ENCODE results near the gene CROCC. TPM values are rescaled to one million over a fixed set of nuclear protein-coding genes. Genes with fewer than 3 reads are reported as not detected.

Gene CROCC
- polyA plus RNA-seq, 1 of the 3 experiments (the other 2 are of a cell fraction): 39.1 TPM

- H3K9ac ChIP-seq: no peak overlapping the region
- no peaks in the 10 kb centered on the region for H3K79me2 ChIP-seq (ENCODE audit: insufficient read depth)
- H3K4me2 ChIP-seq: no peak overlapping the region
- H3K9me3 ChIP-seq: no peaks in the 10 kb centered on the region
- no peak overlapping the region for H3K4me3 ChIP-seq (ENCODE audit: low read depth in 2 of 2, low read length in 1 of 2)
- no peaks in the 10 kb centered on the region for H3F3A ChIP-seq (replicated peaks; ENCODE audit: insufficient read depth)
- no peaks in the 10 kb centered on the region for H3K36me3 ChIP-seq (replicated peaks in 1 of 2; ENCODE audit: control insufficient read depth in 1 of 2, insufficient read depth in 2 of 2, low read length in 1 of 2)
- ChIA-PET CTCF (interaction anchor here (0.7 to 2.5 kb wide), 6 partner anchors 15 to 556 kb away, joined by 3 to 5 read pairs (median 4); no protein-coding TSS in a partner anchor), POLR2A (interaction anchor here (1.4 kb wide), 1 partner anchor 20 kb away, joined by 6 read pairs; no protein-coding TSS in a partner anchor)
- H3K9me2 ChIP-seq: no peaks in the 10 kb centered on the region
- TF ChIP-seq, protein P1, sequence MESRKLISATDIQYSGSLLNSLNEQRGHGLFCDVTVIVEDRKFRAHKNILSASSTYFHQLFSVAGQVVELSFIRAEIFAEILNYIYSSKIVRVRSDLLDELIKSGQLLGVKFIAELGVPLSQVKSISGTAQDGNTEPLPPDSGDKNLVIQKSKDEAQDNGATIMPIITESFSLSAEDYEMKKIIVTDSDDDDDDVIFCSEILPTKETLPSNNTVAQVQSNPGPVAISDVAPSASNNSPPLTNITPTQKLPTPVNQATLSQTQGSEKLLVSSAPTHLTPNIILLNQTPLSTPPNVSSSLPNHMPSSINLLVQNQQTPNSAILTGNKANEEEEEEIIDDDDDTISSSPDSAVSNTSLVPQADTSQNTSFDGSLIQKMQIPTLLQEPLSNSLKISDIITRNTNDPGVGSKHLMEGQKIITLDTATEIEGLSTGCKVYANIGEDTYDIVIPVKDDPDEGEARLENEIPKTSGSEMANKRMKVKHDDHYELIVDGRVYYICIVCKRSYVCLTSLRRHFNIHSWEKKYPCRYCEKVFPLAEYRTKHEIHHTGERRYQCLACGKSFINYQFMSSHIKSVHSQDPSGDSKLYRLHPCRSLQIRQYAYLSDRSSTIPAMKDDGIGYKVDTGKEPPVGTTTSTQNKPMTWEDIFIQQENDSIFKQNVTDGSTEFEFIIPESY (IDR thresholded peaks at IDR 0.05; ENCODE audit: borderline replicate concordance, low read depth): no peak
- TF ChIP-seq, protein P2, sequence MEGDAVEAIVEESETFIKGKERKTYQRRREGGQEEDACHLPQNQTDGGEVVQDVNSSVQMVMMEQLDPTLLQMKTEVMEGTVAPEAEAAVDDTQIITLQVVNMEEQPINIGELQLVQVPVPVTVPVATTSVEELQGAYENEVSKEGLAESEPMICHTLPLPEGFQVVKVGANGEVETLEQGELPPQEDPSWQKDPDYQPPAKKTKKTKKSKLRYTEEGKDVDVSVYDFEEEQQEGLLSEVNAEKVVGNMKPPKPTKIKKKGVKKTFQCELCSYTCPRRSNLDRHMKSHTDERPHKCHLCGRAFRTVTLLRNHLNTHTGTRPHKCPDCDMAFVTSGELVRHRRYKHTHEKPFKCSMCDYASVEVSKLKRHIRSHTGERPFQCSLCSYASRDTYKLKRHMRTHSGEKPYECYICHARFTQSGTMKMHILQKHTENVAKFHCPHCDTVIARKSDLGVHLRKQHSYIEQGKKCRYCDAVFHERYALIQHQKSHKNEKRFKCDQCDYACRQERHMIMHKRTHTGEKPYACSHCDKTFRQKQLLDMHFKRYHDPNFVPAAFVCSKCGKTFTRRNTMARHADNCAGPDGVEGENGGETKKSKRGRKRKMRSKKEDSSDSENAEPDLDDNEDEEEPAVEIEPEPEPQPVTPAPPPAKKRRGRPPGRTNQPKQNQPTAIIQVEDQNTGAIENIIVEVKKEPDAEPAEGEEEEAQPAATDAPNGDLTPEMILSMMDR (IDR thresholded peaks at IDR 0.05): peak; percentile 40; the same call in 1 of the 2 replicates
- peaks cover 6 to 36% of the 10 kb centered on the region in 2 experiments; a peak in 2 of 4 replicates for H3K4me1 ChIP-seq (ENCODE audit: control insufficient read depth in 1 of 2, insufficient read depth in 2 of 2, low read depth in 1 of 2, low read length in 1 of 2)
- 93% methylated on average over 13 of the region's 13 CpGs for WGBS (ENCODE audit: low lambda C conversion rate)
- peak; percentile 77 for DNase-seq
- no peaks in the 10 kb centered on the region for H4K20me1 ChIP-seq (ENCODE audit: insufficient read depth)
- H3K27ac ChIP-seq (ENCODE audit: low read depth in 2 of 2, low read length in 1 of 2): no peak overlapping the region
- H2AFZ ChIP-seq (ENCODE audit: low read depth): no peak overlapping the region
- H3K27me3 ChIP-seq (ENCODE audit: insufficient read depth): no peaks in the 10 kb centered on the region
Observed at GRCh38 chr1:16924919-16925477, 3.3 kb downstream of the CROCC start.

DNA sequence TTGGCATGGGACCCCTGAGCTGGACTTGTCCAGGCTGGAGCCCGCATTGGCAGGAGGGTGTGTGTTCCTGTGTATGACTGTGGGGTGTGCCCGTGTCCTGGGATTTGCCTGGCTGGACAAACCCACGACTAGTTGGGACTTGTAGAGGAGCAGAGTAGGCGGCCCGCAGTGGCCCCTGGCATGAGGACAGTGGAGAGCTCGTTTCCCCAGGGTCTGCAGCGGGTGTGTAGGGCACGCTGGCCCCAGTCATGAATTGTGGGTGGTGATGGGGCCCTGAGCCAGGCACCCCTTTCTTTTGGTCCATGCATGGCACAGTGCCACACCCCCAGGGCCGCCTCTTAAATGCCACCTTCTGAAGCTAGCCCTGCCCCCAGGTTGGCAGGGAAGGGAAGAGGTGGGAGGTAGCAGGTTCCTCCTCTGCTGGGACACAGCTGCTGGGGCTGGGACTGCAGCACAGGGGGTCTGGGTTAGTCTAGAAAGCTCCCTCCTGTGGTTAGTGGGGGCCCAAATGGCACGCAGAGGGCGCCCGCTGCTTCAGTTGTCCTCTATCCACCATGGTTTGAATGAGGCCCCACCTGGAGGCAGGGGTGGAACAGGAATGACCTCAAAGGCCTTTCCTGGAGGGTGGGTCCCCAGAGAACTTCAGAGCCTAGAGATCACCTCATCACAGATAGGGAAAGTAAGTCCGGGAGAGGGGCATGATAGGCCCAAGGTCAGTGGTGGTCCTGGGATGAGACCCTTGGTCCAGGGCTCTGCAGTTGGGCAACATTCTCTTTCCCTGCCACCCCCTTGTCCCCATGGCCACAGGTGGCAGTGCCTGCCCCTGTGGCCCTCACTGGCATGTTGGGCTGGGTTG is 4.1 kb downstream of the CROCC start:
- ChIA-PET CTCF (interaction anchor here (0.6 to 1.6 kb wide), 6 partner anchors 15 to 557 kb away, joined by 3 to 5 read pairs (median 4); no protein-coding TSS in a partner anchor), POLR2A (no interaction called here)
- Histone ChIP-seq H3F3A (replicated peaks; ENCODE audit: insufficient read depth) (no peaks in the 10 kb centered on the region), H3K4me2 (no peak overlapping the region), H3K27ac (ENCODE audit: low read depth in 2 of 2, low read length in 1 of 2) (no peak overlapping the region; a peak in 1 of 4 replicates), H3K9me3 (no peaks in the 10 kb centered on the region), H3K36me3 (replicated peaks in 1 of 2; ENCODE audit: control insufficient read depth in 1 of 2, insufficient read depth in 2 of 2, low read length in 1 of 2) (no peaks in the 10 kb centered on the region), H3K9ac (no peak overlapping the region), H3K4me1 (ENCODE audit: control insufficient read depth in 1 of 2, insufficient read depth in 2 of 2, low read depth in 1 of 2, low read length in 1 of 2) (peaks cover 6 to 36% of the 10 kb centered on the region in 2 experiments; a peak in 2 of 4 replicates), H4K20me1 (ENCODE audit: insufficient read depth) (no peaks in the 10 kb centered on the region), H3K4me3 (ENCODE audit: low read depth in 2 of 2, low read length in 1 of 2) (no peak overlapping the region), H3K9me2 (no peaks in the 10 kb centered on the region), H3K79me2 (ENCODE audit: insufficient read depth) (no peaks in the 10 kb centered on the region), H3K27me3 (ENCODE audit: insufficient read depth) (no peaks in the 10 kb centered on the region), H2AFZ (ENCODE audit: low read depth) (no peak overlapping the region)
- TF ChIP-seq GATA2 (CRISPR knock-in tag; IDR thresholded peaks at IDR 0.05) (no peak), CHD2 (IDR thresholded peaks at IDR 0.05; ENCODE audit: low read length, partially characterized antibody) (no peak)
- DNase-seq: peak; percentile 50
- 97% methylated on average over 12 of the region's 13 CpGs for WGBS (ENCODE audit: low lambda C conversion rate)
